ENCODE results near the gene KRT27. TPM values are rescaled to one million over a fixed set of nuclear protein-coding genes. Genes with fewer than 3 reads are reported as not detected.
"Not testable (repeated sequence)": the region's sequence is repeated elsewhere in the genome, so short reads cannot be mapped to it uniquely, and the experiment has no call there.

Gene KRT27
- total RNA-seq, 2 experiments from 2014 or later, result not detected

- Mint-ChIP-seq H3K4me3 (peak overlapping the region; percentile 95), H3K9me3 (ENCODE audit: low read depth) (no peaks in the 10 kb centered on the region), H3K36me3 (ENCODE audit: low read depth) (peaks cover 28% of the 10 kb centered on the region), H3K27me3 (no peaks in the 10 kb centered on the region), H3K4me1 (peaks cover 25% of the 10 kb centered on the region), H3K27ac (peak overlapping the region; percentile 81)
- CTCF ChIA-PET, result interaction anchor here (0.5 to 1.5 kb wide), 8 partner anchors 11 to 843 kb away, joined by 3 to 9 read pairs (median 3); no protein-coding TSS in a partner anchor
- DNase-seq (no peak), ATAC-seq (no peak)
- intact Hi-C loops (cut with DNase I, micrococcal nuclease), result loop anchor here (1.0 to 5.0 kb wide), 8 partner anchors 172 to 1098 kb away; partner anchors contain the start of genes ACLY (in 1 of the 2), EIF1 (in 1 of the 2), GJD3 (in 1 of the 2) and SMARCE1 (in 1 of the 2)
- POLR2A ChIA-PET, result interaction anchor here (0.7 to 2.4 kb wide), 4 partner anchors 69 to 869 kb away, joined by 3 to 10 read pairs (median 6); partner anchors contain the start of gene EIF1
Observed at GRCh38 chr17:40819528-40820125, 37.3 kb upstream of the KRT27 start.

- intact Hi-C loops (cut with DNase I, micrococcal nuclease), result loop anchor here (1.0 to 5.0 kb wide), 8 partner anchors 172 to 1098 kb away; partner anchors contain the start of genes ACLY (in 1 of the 2), EIF1 (in 1 of the 2), GJD3 (in 1 of the 2) and SMARCE1 (in 1 of the 2)
- peak; percentile 91 for DNase-seq
- peak; percentile 84 for ATAC-seq
- CTCF ChIA-PET, result interaction anchor here (0.5 to 1.5 kb wide), 15 partner anchors 9 to 1200 kb away, joined by 3 to 9 read pairs (median 3); partner anchors contain the start of gene PSMD3
- POLR2A ChIA-PET, result interaction anchor here (0.7 to 2.4 kb wide), 7 partner anchors 68 to 870 kb away, joined by 3 to 10 read pairs (median 4); partner anchors contain the start of genes EIF1 and TOP2A
- no peaks in the 10 kb centered on the region for H3K9me3 Mint-ChIP-seq (ENCODE audit: low read depth)
- H3K36me3 Mint-ChIP-seq (ENCODE audit: low read depth), result peaks cover 28% of the 10 kb centered on the region
- H3K27ac Mint-ChIP-seq, result peak overlapping the region; percentile 97
- H3K4me1 Mint-ChIP-seq, result peaks cover 25% of the 10 kb centered on the region
- H3K27me3 Mint-ChIP-seq, result peaks cover 1% of the 10 kb centered on the region
- peak overlapping the region; percentile 95 for H3K4me3 Mint-ChIP-seq
Observed at GRCh38 chr17:40818733-40819527, 36.6 kb upstream of the KRT27 start.

GRCh38 chr17:40818343-40818732, 36.0 kb upstream of the KRT27 start:
- ATAC-seq (no peak), DNase-seq (peak; percentile 26)
- H3K9me3 Mint-ChIP-seq (ENCODE audit: low read depth), result no peaks in the 10 kb centered on the region
- peak overlapping the region; percentile 95 for H3K4me3 Mint-ChIP-seq
- peak overlapping the region; percentile 97 for H3K27ac Mint-ChIP-seq
- peaks cover 24% of the 10 kb centered on the region for H3K4me1 Mint-ChIP-seq
- intact Hi-C loops (cut with DNase I, micrococcal nuclease), result loop anchor here (2.0 to 5.0 kb wide), 7 partner anchors 256 to 1099 kb away; partner anchors contain the start of genes ACLY (in 1 of the 2), EIF1 (in 1 of the 2) and GJD3 (in 1 of the 2)
- H3K36me3 Mint-ChIP-seq (ENCODE audit: low read depth), result peaks cover 26% of the 10 kb centered on the region
- ChIA-PET POLR2A (interaction anchor here (0.7 to 2.4 kb wide), 5 partner anchors 255 to 871 kb away, joined by 3 to 10 read pairs (median 4); partner anchors contain the start of genes EIF1 and TOP2A), CTCF (interaction anchor here (0.6 to 1.5 kb wide), 11 partner anchors 10 to 850 kb away, joined by 3 to 9 read pairs (median 3); partner anchors contain the start of gene PSMD3)
- peaks cover 4% of the 10 kb centered on the region for H3K27me3 Mint-ChIP-seq

GRCh38 chr17:40817103-40817682, 34.8 kb upstream of the KRT27 start:
- Mint-ChIP-seq H3K36me3 (ENCODE audit: low read depth) (peaks cover 23% of the 10 kb centered on the region), H3K4me3 (peak overlapping the region; percentile 95), H3K27me3 (peaks cover 8% of the 10 kb centered on the region), H3K9me3 (ENCODE audit: low read depth) (no peaks in the 10 kb centered on the region), H3K4me1 (peaks cover 24% of the 10 kb centered on the region), H3K27ac (peak overlapping the region; percentile 61)
- intact Hi-C loops (cut with DNase I, micrococcal nuclease), result loop anchor here in 1 of 2 experiments (5.0 kb wide), 2 partner anchors 455 to 1100 kb away; partner anchors contain the start of genes ACLY and GJD3
- DNase-seq (no peak), ATAC-seq (no peak)
- CTCF ChIA-PET, result interaction anchor here (0.9 to 1.0 kb wide), 2 partner anchors 11 to 12 kb away, joined by 3 read pairs; no protein-coding TSS in a partner anchor
- POLR2A ChIA-PET, result no interaction called here

GRCh38 chr17:40816569-40816968, 34.2 kb upstream of the KRT27 start:
- POLR2A ChIA-PET, result no interaction called here
- Mint-ChIP-seq H3K27ac (no peak overlapping the region), H3K9me3 (ENCODE audit: low read depth) (no peaks in the 10 kb centered on the region), H3K27me3 (peaks cover 13% of the 10 kb centered on the region), H3K36me3 (ENCODE audit: low read depth) (peaks cover 18% of the 10 kb centered on the region), H3K4me3 (no peak overlapping the region), H3K4me1 (peaks cover 24% of the 10 kb centered on the region)
- intact Hi-C loops (cut with DNase I, micrococcal nuclease), result loop anchor here in 1 of 2 experiments (5.0 kb wide), 2 partner anchors 454 to 1101 kb away; partner anchors contain the start of genes ACLY and GJD3
- DNase-seq (no peak), ATAC-seq (no peak)
- CTCF ChIA-PET, result interaction anchor here (1.0 kb wide), 1 partner anchor 10 kb away, joined by 3 read pairs; no protein-coding TSS in a partner anchor

- no peak for DNase-seq
- ChIA-PET CTCF (interaction anchor here (0.6 to 1.2 kb wide), 4 partner anchors 10 to 734 kb away, joined by 3 to 4 read pairs (median 3); no protein-coding TSS in a partner anchor), POLR2A (no interaction called here)
- no peaks in the 10 kb centered on the region for H3K9me3 Mint-ChIP-seq (ENCODE audit: low read depth)
- intact Hi-C loops (cut with DNase I, micrococcal nuclease), result loop anchor here in 1 of 2 experiments (5.0 kb wide), 2 partner anchors 453 to 1102 kb away; partner anchors contain the start of genes ACLY and GJD3
- no peak for ATAC-seq
- H3K4me3 Mint-ChIP-seq, result no peak overlapping the region
- H3K27me3 Mint-ChIP-seq, result peaks cover 19% of the 10 kb centered on the region
- H3K4me1 Mint-ChIP-seq, result peaks cover 21% of the 10 kb centered on the region
- H3K27ac Mint-ChIP-seq, result no peak overlapping the region
- peaks cover 18% of the 10 kb centered on the region for H3K36me3 Mint-ChIP-seq (ENCODE audit: low read depth)
Observed at GRCh38 chr17:40815381-40815780, 33.0 kb upstream of the KRT27 start.

GRCh38 chr17:40814657-40815056, 32.3 kb upstream of the KRT27 start:
- H3K4me3 Mint-ChIP-seq; ATAC-seq; H3K27ac Mint-ChIP-seq; H3K9me3 Mint-ChIP-seq (ENCODE audit: low read depth); POLR2A ChIA-PET; DNase-seq: not testable (repeated sequence)
- Mint-ChIP-seq H3K4me1 (peaks cover 14% of the 10 kb centered on the region), H3K27me3 (peaks cover 26% of the 10 kb centered on the region), H3K36me3 (ENCODE audit: low read depth) (peaks cover 17% of the 10 kb centered on the region)
- CTCF ChIA-PET, result interaction anchor here (0.6 to 1.1 kb wide), 3 partner anchors 9 to 735 kb away, joined by 3 to 4 read pairs (median 3); no protein-coding TSS in a partner anchor
- intact Hi-C loops (cut with DNase I, micrococcal nuclease), result loop anchor here in 1 of 2 experiments (5.0 kb wide), 2 partner anchors 452 to 1103 kb away; partner anchors contain the start of genes ACLY and GJD3

- DNase-seq, result no peak
- intact Hi-C loops (cut with DNase I, micrococcal nuclease), result no loop called here
- ATAC-seq, result no peak
- no peaks in the 10 kb centered on the region for H3K9me3 Mint-ChIP-seq (ENCODE audit: low read depth)
- ChIA-PET CTCF (no interaction called here), POLR2A (no interaction called here)
- no peak overlapping the region for H3K4me3 Mint-ChIP-seq
- peaks cover 17% of the 10 kb centered on the region for H3K36me3 Mint-ChIP-seq (ENCODE audit: low read depth)
- H3K4me1 Mint-ChIP-seq, result peaks cover 9% of the 10 kb centered on the region
- no peak overlapping the region for H3K27ac Mint-ChIP-seq
- peaks cover 31% of the 10 kb centered on the region for H3K27me3 Mint-ChIP-seq
Observed at GRCh38 chr17:40813804-40814203, 31.5 kb upstream of the KRT27 start.

GRCh38 chr17:40812639-40813038, 30.3 kb upstream of the KRT27 start:
- Mint-ChIP-seq H3K27ac (no peak overlapping the region), H3K4me1 (peaks cover 6% of the 10 kb centered on the region), H3K4me3 (no peak overlapping the region), H3K27me3 (peaks cover 36% of the 10 kb centered on the region), H3K9me3 (ENCODE audit: low read depth) (no peaks in the 10 kb centered on the region), H3K36me3 (ENCODE audit: low read depth) (peaks cover 12% of the 10 kb centered on the region)
- DNase-seq (no peak), ATAC-seq (no peak)
- ChIA-PET CTCF (interaction anchor here (0.6 kb wide), 1 partner anchor 114 kb away, joined by 4 read pairs; no protein-coding TSS in a partner anchor), POLR2A (no interaction called here)
- intact Hi-C loops (cut with DNase I, micrococcal nuclease), result no loop called here

- ChIA-PET CTCF (interaction anchor here (1.0 kb wide), 1 partner anchor 512 kb away, joined by 4 read pairs; no protein-coding TSS in a partner anchor), POLR2A (no interaction called here)
- ATAC-seq (no peak), DNase-seq (no peak)
- intact Hi-C loops (cut with DNase I, micrococcal nuclease), result no loop called here
- no peak overlapping the region for H3K4me3 Mint-ChIP-seq
- H3K4me1 Mint-ChIP-seq, result no peaks in the 10 kb centered on the region
- H3K27ac Mint-ChIP-seq, result no peak overlapping the region
- H3K36me3 Mint-ChIP-seq (ENCODE audit: low read depth), result no peaks in the 10 kb centered on the region
- no peaks in the 10 kb centered on the region for H3K9me3 Mint-ChIP-seq (ENCODE audit: low read depth)
- H3K27me3 Mint-ChIP-seq, result peaks cover 48% of the 10 kb centered on the region
Observed at GRCh38 chr17:40810494-40810893, 28.1 kb upstream of the KRT27 start.

Data from activated CD4-positive, alpha-beta T cell treated with anti-CD3 and anti-CD28 coated beads for 36 hours (primary cell).